SK-N-SH (cell line): ENCODE data around the gene SRP54.

Experiments
- CTCF ChIP-seq: fragments of 200-600 bp; sonication (generic); IDR thresholded peaks from 2 replicates; pipeline ENCODE4 v1.6.1; 2017; ENCODE audit warnings: antibody characterized with exemption, mild to moderate bottlenecking, moderate library complexity
- EP300 ChIP-seq, 2 experiments: IDR thresholded peaks; 2 replicates each; pipeline versions ENCODE4 v1.4.0 to v1.6.1; 2012; ENCODE audit warnings: borderline replicate concordance in 1 of 2, low read depth in 1 of 2, low read length in 1 of 2
- MEF2A ChIP-seq: IDR thresholded peaks from 2 replicates; pipeline ENCODE4 v1.4.0; 2012; ENCODE audit warnings: low read depth, borderline replicate concordance
- RAD21 ChIP-seq: IDR thresholded peaks from 2 replicates; pipeline ENCODE4 v1.6.1; 2012; ENCODE audit warnings: mild to moderate bottlenecking, low read length
- RCOR1 ChIP-seq: fragments of 150-350 bp; IDR thresholded peaks from 2 replicates; pipeline ENCODE4 v1.6.1; 2017; ENCODE audit warnings: antibody characterized with exemption, low read length
- REST ChIP-seq: IDR thresholded peaks from 2 replicates; pipeline ENCODE4 v1.6.1; 2012; ENCODE audit warnings: mild to moderate bottlenecking, low read depth, low read length, moderate library complexity
- RFX5 ChIP-seq: IDR thresholded peaks from 2 replicates; pipeline ENCODE4 v1.6.1; 2012; ENCODE audit warnings: mild to moderate bottlenecking, improper control_type of control experiment, low read length
- SMC3 ChIP-seq: IDR thresholded peaks from 2 replicates; pipeline ENCODE4 v1.6.1; 2012; ENCODE audit warnings: low read depth, low read length, improper control_type of control experiment
- TAF1 ChIP-seq: IDR thresholded peaks from 2 replicates; pipeline ENCODE4 v1.6.1; 2012; ENCODE audit warnings: low read depth, mild to moderate bottlenecking, low read length, moderate library complexity, borderline replicate concordance
- USF2 ChIP-seq: fragments of 150-350 bp; IDR thresholded peaks from 2 replicates; pipeline ENCODE4 v1.6.1; 2017; ENCODE audit warnings: antibody characterized with exemption, low read length, low read depth, borderline replicate concordance

- TF ChIP-seq MEF2A = no peak
- no peak for TF ChIP-seq SMC3
- TF ChIP-seq USF2 = no peak
- TF ChIP-seq RCOR1 = no peak
- TF ChIP-seq RAD21 = no peak
- no peak for TF ChIP-seq CTCF
- TF ChIP-seq RFX5 = no peak
- no peak for TF ChIP-seq REST
- no peak for TF ChIP-seq TAF1
- no peak for TF ChIP-seq EP300 (IDR thresholded peaks at IDR 0.05; ENCODE audit: borderline replicate concordance in 1 of 2, low read depth in 1 of 2, low read length in 1 of 2)
Measured at GRCh38 chr14:35072226-35072625, 89.4 kb downstream of the SRP54 start.
